Occipital lobe (tissue), 2 donors: Measurements from ENCODE around the gene TAF4. TPM values are rescaled to one million over a fixed set of nuclear protein-coding genes. Genes with fewer than 3 reads are reported as not detected.
A peak's percentile ranks its signal among the peaks of the same experiment; 100 is the strongest.
"Not testable (repeated sequence)": the region's sequence is repeated elsewhere in the genome, so short reads cannot be mapped to it uniquely, and the experiment has no call there.

Source experiments
- DNase-seq: peaks from one replicate; lab custom pipeline; 2025; lab: John Stamatoyannopoulos, UW
- total RNA-seq: library from RNA; depleted of rRNA; stranded (reverse); fragments of >200 nt; gene quantifications from one replicate; pipeline ENCODE4 v1.2.3, GENCODE V29; 2014

The TAF4 gene
- 8.6 TPM for total RNA-seq

- DNase-seq, result peak; percentile 80
Observed at GRCh38 chr20:62065674-62066338, at the start of gene TAF4. Gene TAF4 (minus strand): TSS chr20:62065881. CDS start chr20:62065810, 71 bp downstream.

GRCh38 chr20:62114894-62115293 is 49.2 kb upstream of the TAF4 start:
- DNase-seq, result no peak

GRCh38 chr20:62112368-62112767 is 46.7 kb upstream of the TAF4 start:
- DNase-seq, result no peak

- DNase-seq, result no peak
Observed at GRCh38 chr20:62111148-62111547, 45.5 kb upstream of the TAF4 start.

GRCh38 chr20:62105592-62105991 is 39.9 kb upstream of the TAF4 start:
- no peak for DNase-seq

GRCh38 chr20:62104791-62105345 is 39.2 kb upstream of the TAF4 start:
- DNase-seq, result no peak

GRCh38 chr20:62104234-62104789 is 38.6 kb upstream of the TAF4 start:
- no peak for DNase-seq

GRCh38 chr20:62103508-62104233 is 38.0 kb upstream of the TAF4 start:
- DNase-seq, result no peak

- DNase-seq, result no peak
Observed at GRCh38 chr20:62101078-62101477, 35.4 kb upstream of the TAF4 start.

- no peak for DNase-seq
Observed at GRCh38 chr20:62097881-62098407, 32.3 kb upstream of the TAF4 start.

- DNase-seq, result no peak
Observed at GRCh38 chr20:62096421-62097380, 31.0 kb upstream of the TAF4 start.

GRCh38 chr20:62089393-62089792 is 23.7 kb upstream of the TAF4 start:
- no peak for DNase-seq

GRCh38 chr20:62088258-62089127 is 22.8 kb upstream of the TAF4 start:
- DNase-seq, result no peak

- DNase-seq, result no peak
Observed at GRCh38 chr20:62087632-62088031, 22.0 kb upstream of the TAF4 start.

GRCh38 chr20:62087227-62087626 is 21.5 kb upstream of the TAF4 start:
- DNase-seq, result no peak

GRCh38 chr20:62085206-62085605 is 19.5 kb upstream of the TAF4 start:
- DNase-seq, result no peak

- DNase-seq, result not testable (repeated sequence)
Observed at GRCh38 chr20:62084224-62084623, 18.5 kb upstream of the TAF4 start.

GRCh38 chr20:62083312-62083711 is 17.6 kb upstream of the TAF4 start:
- DNase-seq, result no peak

GRCh38 chr20:62080249-62080990 is 14.7 kb upstream of the TAF4 start:
- no peak for DNase-seq
